Measurements from ENCODE around the gene CDK5RAP3. TPM values are rescaled to one million over a fixed set of nuclear protein-coding genes. Genes with fewer than 3 reads are reported as not detected.

CDK5RAP3 gene
- total RNA-seq, 2 experiments from 2014 or later: 206 to 224 TPM

DNA sequence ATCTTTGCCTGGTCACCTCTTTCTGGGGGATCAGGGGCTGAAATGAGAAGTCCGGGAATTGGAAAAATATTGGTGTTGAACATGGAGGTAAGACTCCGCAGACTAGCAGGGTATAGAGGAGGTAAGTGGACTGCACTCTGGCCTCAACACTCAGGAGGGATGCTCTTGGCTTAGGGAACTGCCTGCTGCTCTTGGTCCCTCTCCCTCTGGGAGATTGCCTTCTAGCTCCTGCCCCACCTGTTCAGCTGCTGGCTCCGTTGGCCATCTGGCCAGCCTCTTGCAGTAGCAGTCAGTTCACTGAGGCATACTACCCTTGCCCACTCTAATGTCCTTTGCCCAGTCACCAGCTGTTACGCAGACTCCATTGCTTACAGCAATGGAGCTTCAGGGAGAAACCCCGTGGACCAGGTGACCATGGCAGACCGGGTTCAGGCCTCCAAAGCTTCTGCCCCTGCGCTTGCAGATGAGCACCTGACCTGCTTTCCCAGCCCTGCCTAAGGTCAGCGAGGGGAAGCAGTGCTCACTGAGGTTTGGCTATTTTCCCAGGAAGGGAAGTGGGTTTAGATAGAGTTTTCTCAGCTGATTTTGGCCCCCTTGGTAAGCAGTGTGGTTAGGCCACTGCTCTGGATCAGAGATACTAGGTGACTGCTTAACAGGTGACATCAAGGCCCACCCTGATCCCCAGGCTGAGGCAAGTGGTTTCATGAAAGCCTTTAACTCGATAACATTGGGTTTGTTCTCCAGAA, 11.9 kb downstream of the CDK5RAP3 start:
- ChIA-PET CTCF (interaction anchor here (1.1 kb wide), 1 partner anchor 12 kb away, joined by 3 read pairs; the partner anchor contains the start of gene CDK5RAP3), POLR2A (interaction anchor here (1.0 kb wide), 1 partner anchor 12 kb away, joined by 3 read pairs; the partner anchor contains the start of gene CDK5RAP3)
- Mint-ChIP-seq H3K36me3 (ENCODE audit: low read depth) (peaks cover 59% of the 10 kb centered on the region), H3K27me3 (no peaks in the 10 kb centered on the region), H3K4me3 (no peak overlapping the region), H3K4me1 (ENCODE audit: low read depth) (no peaks in the 10 kb centered on the region), H3K27ac (no peak overlapping the region), H3K9me3 (no peaks in the 10 kb centered on the region)
- intact Hi-C loops (cut with DNase I, micrococcal nuclease): no loop called here
- Histone ChIP-seq H3K4me1 (ENCODE audit: insufficient read depth, low read length) (peaks cover 19% of the 10 kb centered on the region), H3K27me3 (ENCODE audit: control insufficient read depth in 1 of 2, insufficient read depth in 2 of 2, low read length in 2 of 2) (no peaks in the 10 kb centered on the region), H3K9me3 (ENCODE audit: control insufficient read depth in 1 of 2, insufficient read depth in 1 of 2, low read length in 2 of 2) (no peaks in the 10 kb centered on the region), H3K36me3 (ENCODE audit: insufficient read depth, low read length) (peaks cover 47% of the 10 kb centered on the region), H3K27ac (ENCODE audit: low read depth in 1 of 2, low read length in 2 of 2) (no peak overlapping the region), H3K4me3 (ENCODE audit: low read length) (no peak overlapping the region)
- DNase-seq (no peak), ATAC-seq (ENCODE audit: poor library complexity) (no peak)
- TF ChIP-seq CTCF (IDR thresholded peaks at IDR 0.05): no peak

DNA sequence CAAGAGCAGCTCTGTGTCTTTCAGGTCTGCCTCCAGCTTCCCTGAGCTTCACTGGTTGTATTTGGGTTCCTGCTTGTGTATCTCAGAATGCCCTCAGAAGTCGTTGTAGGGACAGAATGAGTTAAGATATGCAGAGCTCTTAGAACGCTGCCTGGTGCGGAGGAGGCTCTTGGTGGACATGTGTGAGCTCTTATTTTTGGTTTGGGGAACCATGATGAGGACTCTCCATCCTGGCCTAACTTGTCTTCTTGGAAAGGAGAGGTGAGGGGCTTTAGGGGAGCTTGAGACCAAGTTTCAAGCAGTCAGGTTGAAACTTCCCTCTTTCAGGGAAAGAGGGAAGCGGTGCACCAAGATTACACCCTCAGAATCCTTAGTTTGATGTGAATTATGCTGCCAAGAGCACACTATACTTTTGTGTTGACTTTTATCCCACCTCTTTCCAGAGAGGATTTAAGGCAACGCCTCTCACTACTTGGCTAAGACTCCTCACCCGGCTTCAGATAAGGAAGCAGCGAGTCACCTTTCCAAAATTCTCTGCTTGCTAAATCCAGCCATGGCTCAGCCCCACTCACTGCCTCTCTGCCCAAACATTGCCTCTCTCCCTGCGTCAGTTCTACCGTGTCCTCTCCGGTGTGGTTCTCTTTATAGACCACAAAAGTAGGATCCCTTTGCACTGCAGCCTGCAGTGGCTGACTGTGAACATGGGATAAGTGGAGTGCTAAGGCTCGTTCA, 12.7 kb downstream of the CDK5RAP3 start:
- no peaks in the 10 kb centered on the region for H3K27me3 ChIP-seq (ENCODE audit: control insufficient read depth in 1 of 2, insufficient read depth in 2 of 2, low read length in 2 of 2)
- TF ChIP-seq CTCF (IDR thresholded peaks at IDR 0.05): no peak
- Mint-ChIP-seq H3K4me1 (ENCODE audit: low read depth) (no peaks in the 10 kb centered on the region), H3K27me3 (no peaks in the 10 kb centered on the region), H3K9me3 (no peaks in the 10 kb centered on the region), H3K4me3 (no peak overlapping the region), H3K27ac (no peak overlapping the region), H3K36me3 (ENCODE audit: low read depth) (peaks cover 52% of the 10 kb centered on the region)
- intact Hi-C loops (cut with DNase I, micrococcal nuclease): no loop called here
- no peak for DNase-seq
- no peaks in the 10 kb centered on the region for H3K9me3 ChIP-seq (ENCODE audit: control insufficient read depth in 1 of 2, insufficient read depth in 1 of 2, low read length in 2 of 2)
- ChIA-PET POLR2A (no interaction called here), CTCF (interaction anchor here (1.1 kb wide), 1 partner anchor 13 kb away, joined by 3 read pairs; the partner anchor contains the start of gene CDK5RAP3)
- no peak overlapping the region for H3K4me3 ChIP-seq (ENCODE audit: low read length)
- H3K36me3 ChIP-seq (ENCODE audit: insufficient read depth, low read length): peaks cover 41% of the 10 kb centered on the region
- peaks cover 19% of the 10 kb centered on the region for H3K4me1 ChIP-seq (ENCODE audit: insufficient read depth, low read length)
- H3K27ac ChIP-seq (ENCODE audit: low read depth in 1 of 2, low read length in 2 of 2): no peak overlapping the region
- ATAC-seq (ENCODE audit: poor library complexity): no peak

- no peak overlapping the region for H3K4me3 Mint-ChIP-seq
- Histone ChIP-seq H3K27me3 (ENCODE audit: control insufficient read depth in 1 of 2, insufficient read depth in 2 of 2, low read length in 2 of 2) (no peaks in the 10 kb centered on the region), H3K9me3 (ENCODE audit: control insufficient read depth in 1 of 2, insufficient read depth in 1 of 2, low read length in 2 of 2) (no peaks in the 10 kb centered on the region), H3K4me1 (ENCODE audit: insufficient read depth, low read length) (peaks cover 14% of the 10 kb centered on the region), H3K27ac (ENCODE audit: low read depth in 1 of 2, low read length in 2 of 2) (no peak overlapping the region), H3K4me3 (ENCODE audit: low read length) (no peak overlapping the region), H3K36me3 (ENCODE audit: insufficient read depth, low read length) (peaks cover 15% of the 10 kb centered on the region)
- ATAC-seq (ENCODE audit: poor library complexity): no peak
- no peak overlapping the region for H3K27ac Mint-ChIP-seq
- intact Hi-C loops (cut with DNase I, micrococcal nuclease): loop anchor here in 1 of 2 experiments (2.0 kb wide), 1 partner anchor 22 kb away; no protein-coding TSS in a partner anchor
- H3K9me3 Mint-ChIP-seq: no peaks in the 10 kb centered on the region
- no peaks in the 10 kb centered on the region for H3K27me3 Mint-ChIP-seq
- no peak for TF ChIP-seq CTCF (IDR thresholded peaks at IDR 0.05)
- DNase-seq: no peak
- POLR2A ChIA-PET: interaction anchor here (1.1 kb wide), 1 partner anchor 91 kb away, joined by 3 read pairs; the partner anchor contains the start of gene SP2
- no peaks in the 10 kb centered on the region for H3K4me1 Mint-ChIP-seq (ENCODE audit: low read depth)
- CTCF ChIA-PET: no interaction called here
- H3K36me3 Mint-ChIP-seq (ENCODE audit: low read depth): peaks cover 25% of the 10 kb centered on the region
Observed at GRCh38 chr17:47986520-47986919, 15.6 kb downstream of the CDK5RAP3 start.

Data from CD4-positive, alpha-beta T cell (primary cell).